Muscle of leg (tissue), 11 donors: ENCODE data around the gene CDH13. TPM values are rescaled to one million over a fixed set of nuclear protein-coding genes. Genes with fewer than 3 reads are reported as not detected.
A peak's percentile ranks its signal among the peaks of the same experiment; 100 is the strongest.

Source experiments
- DNase-seq: peaks from one replicate; pipeline ENCODE4 v3.0.0; 2013
- H3K27ac ChIP-seq: one replicate; pipeline ENCODE4 v1.5.1; 2013; ENCODE audit warnings: mild to moderate bottlenecking, low read length, control low read depth
- H3K27me3 ChIP-seq: one replicate; pipeline ENCODE4 v1.6.1; 2013; ENCODE audit warnings: low read length; ENCODE audit not compliant: control insufficient read depth, insufficient read depth
- H3K36me3 ChIP-seq: one replicate; pipeline ENCODE4 v1.6.1; 2013; ENCODE audit warnings: low read length; ENCODE audit not compliant: control insufficient read depth, insufficient read depth
- H3K4me1 ChIP-seq: one replicate; pipeline ENCODE4 v1.6.1; 2013; ENCODE audit warnings: low read length; ENCODE audit not compliant: control insufficient read depth, insufficient read depth
- H3K4me3 ChIP-seq: one replicate; pipeline ENCODE4 v1.5.1; 2013; ENCODE audit warnings: low read length, control low read depth
- H3K9me3 ChIP-seq: replicated peaks from 2 replicates; pipeline ENCODE4 v1.6.1; 2013; ENCODE audit warnings: low read depth, low read length; ENCODE audit not compliant: control insufficient read depth
- WGBS: methylation state at CpG from one replicate; pipeline ENCODE4 v1.1.5; 2013; ENCODE audit warnings: missing lambda C conversion rate; ENCODE audit not compliant: insufficient coverage; 5-methylcytosine and 5-hydroxymethylcytosine counted together
- polyA plus RNA-seq, 8 donors: library from polyadenylated mRNA; unstranded; fragments of 120-200 nt; gene quantifications; one replicate each; pipeline versions ENCODE4 v1.2.1 to v1.2.3, GENCODE V29; 2013; ENCODE audit warnings: inconsistent platforms in 1 of 8, low replicate concordance in 1 of 8; ENCODE audit not compliant: insufficient read length in 8 of 8, insufficient read depth in 1 of 8
- total RNA-seq: library from RNA; stranded (reverse); fragments of 120-200 nt; gene quantifications from one replicate; pipeline ENCODE4 v1.2.4, GENCODE V29; 2013

CDH13 gene
- total and polyA plus RNA-seq, 9 donors, result 30.5 to 55.7 (median 47.9) TPM

- Histone ChIP-seq H3K4me3 (no peak overlapping the region), H3K27me3 (no peaks in the 10 kb centered on the region), H3K27ac (no peak overlapping the region), H3K36me3 (no peaks in the 10 kb centered on the region), H3K4me1 (no peaks in the 10 kb centered on the region), H3K9me3 (peaks cover 2% of the 10 kb centered on the region)
- DNase-seq, result no peak
- no CpG with 5 or more reads among the region's 2 CpGs for WGBS
Measured at GRCh38 chr16:82598771-82599170, 28.0 kb upstream of the CDH13 start.

GRCh38 chr16:82601989-82602640 lies 24.7 kb upstream of the CDH13 start:
- H3K27me3 ChIP-seq, result peaks cover 3% of the 10 kb centered on the region
- no peak for DNase-seq
- H3K9me3 ChIP-seq, result peaks cover 2% of the 10 kb centered on the region
- H3K27ac ChIP-seq, result no peak overlapping the region
- H3K4me1 ChIP-seq, result peaks cover 6% of the 10 kb centered on the region
- no peak overlapping the region for H3K4me3 ChIP-seq
- H3K36me3 ChIP-seq, result no peaks in the 10 kb centered on the region
- WGBS, result 57% methylated on average over 5 of the region's 7 CpGs

- H3K4me1 ChIP-seq, result peaks cover 8% of the 10 kb centered on the region
- H3K27ac ChIP-seq, result no peak overlapping the region
- H3K36me3 ChIP-seq, result no peaks in the 10 kb centered on the region
- H3K4me3 ChIP-seq, result no peak overlapping the region
- DNase-seq, result peak; percentile 68
- peaks cover 2% of the 10 kb centered on the region for H3K9me3 ChIP-seq
- WGBS, result 4% methylated on average over 3 of the region's 5 CpGs
- peaks cover 3% of the 10 kb centered on the region for H3K27me3 ChIP-seq
Measured at GRCh38 chr16:82603784-82604411, 22.9 kb upstream of the CDH13 start.

- H3K36me3 ChIP-seq, result no peaks in the 10 kb centered on the region
- H3K27me3 ChIP-seq, result peaks cover 3% of the 10 kb centered on the region
- peaks cover 13% of the 10 kb centered on the region for H3K4me1 ChIP-seq
- peaks cover 2% of the 10 kb centered on the region for H3K9me3 ChIP-seq
- H3K27ac ChIP-seq, result no peak overlapping the region
- WGBS, result 87% methylated on average over 4 of the region's 8 CpGs
- H3K4me3 ChIP-seq, result no peak overlapping the region
- DNase-seq, result no peak
Measured at GRCh38 chr16:82605076-82605475, 21.7 kb upstream of the CDH13 start.

- Histone ChIP-seq H3K4me1 (peaks cover 13% of the 10 kb centered on the region), H3K27me3 (peaks cover 3% of the 10 kb centered on the region), H3K4me3 (no peak overlapping the region), H3K9me3 (no peaks in the 10 kb centered on the region), H3K36me3 (no peaks in the 10 kb centered on the region), H3K27ac (no peak overlapping the region)
- no peak for DNase-seq
- WGBS, result 57% methylated on average over 5 of the region's 15 CpGs
Measured at GRCh38 chr16:82605863-82606620, 20.7 kb upstream of the CDH13 start.

GRCh38 chr16:82609140-82609539 lies 17.6 kb upstream of the CDH13 start:
- peak overlapping the region; percentile 60 for H3K27ac ChIP-seq
- peak; percentile 74 for DNase-seq
- peaks cover 3% of the 10 kb centered on the region for H3K27me3 ChIP-seq
- peaks cover 10% of the 10 kb centered on the region for H3K4me1 ChIP-seq
- no peaks in the 10 kb centered on the region for H3K9me3 ChIP-seq
- no peaks in the 10 kb centered on the region for H3K36me3 ChIP-seq
- no peak overlapping the region for H3K4me3 ChIP-seq
- 32% methylated on average over 3 of the region's 3 CpGs for WGBS

- WGBS, result no CpG with 5 or more reads among the region's 3 CpGs
- no peaks in the 10 kb centered on the region for H3K9me3 ChIP-seq
- DNase-seq, result no peak
- H3K36me3 ChIP-seq, result no peaks in the 10 kb centered on the region
- H3K27me3 ChIP-seq, result no peaks in the 10 kb centered on the region
- no peak overlapping the region for H3K27ac ChIP-seq
- H3K4me3 ChIP-seq, result no peak overlapping the region
- peaks cover 7% of the 10 kb centered on the region for H3K4me1 ChIP-seq
Measured at GRCh38 chr16:82612263-82612662, 14.5 kb upstream of the CDH13 start.

- no CpG with 5 or more reads among the region's 4 CpGs for WGBS
- Histone ChIP-seq H3K27ac (no peak overlapping the region), H3K9me3 (no peaks in the 10 kb centered on the region), H3K36me3 (no peaks in the 10 kb centered on the region), H3K27me3 (no peaks in the 10 kb centered on the region), H3K4me3 (no peak overlapping the region), H3K4me1 (no peaks in the 10 kb centered on the region)
- DNase-seq, result no peak
Measured at GRCh38 chr16:82616356-82616755, 10.4 kb upstream of the CDH13 start.

- no peaks in the 10 kb centered on the region for H3K36me3 ChIP-seq
- H3K9me3 ChIP-seq, result no peaks in the 10 kb centered on the region
- no CpG with 5 or more reads among the region's 1 CpG for WGBS
Measured at GRCh38 chr16:82621781-82622180, 5.0 kb upstream of the CDH13 start.

GRCh38 chr16:82623241-82623640 lies 3.5 kb upstream of the CDH13 start:
- Histone ChIP-seq H3K36me3 (no peaks in the 10 kb centered on the region), H3K27me3 (peaks cover 25% of the 10 kb centered on the region), H3K4me1 (peaks cover 9% of the 10 kb centered on the region), H3K9me3 (no peaks in the 10 kb centered on the region), H3K27ac (no peak overlapping the region), H3K4me3 (no peak overlapping the region)
- DNase-seq, result no peak
- WGBS, result 62% methylated on average over 7 of the region's 7 CpGs

More at GRCh38 chr16:82621781-82622180, 5.0 kb upstream of the CDH13 start:
- H3K4me3 ChIP-seq, result no peak overlapping the region
- H3K27ac ChIP-seq, result no peak overlapping the region
- peaks cover 12% of the 10 kb centered on the region for H3K27me3 ChIP-seq
- no peak for DNase-seq
- peaks cover 5% of the 10 kb centered on the region for H3K4me1 ChIP-seq
